WTC11 (cell line): Measurements from ENCODE around the gene TAF11L2. TPM values are rescaled to one million over a fixed set of nuclear protein-coding genes. Genes with fewer than 3 reads are reported as not detected.
"Not testable (repeated sequence)": the region's sequence is repeated elsewhere in the genome, so short reads cannot be mapped to it uniquely, and the experiment has no call there.

Experiments used
- ATAC-seq: fragments of 200-7000 bp; cut with Tn5 transposase; 2 replicates; pipeline ENCODE4 v1.10.0; 2021; ENCODE audit warnings: mild to moderate bottlenecking, moderate library complexity
- CTCF ChIA-PET: fragments of 300-600 bp; sonication (Branson Sonifier 250); formaldehyde crosslinking; loops from one replicate; lab custom pipeline; 2021; ENCODE audit warnings: antibody characterized with exemption; lab: Charles Lee
- POLR2A ChIA-PET: fragments of 350-600 bp; sonication (Branson Sonifier 250); formaldehyde crosslinking; loops from one replicate; lab custom pipeline; 2021; ENCODE audit warnings: antibody characterized with exemption; lab: Charles Lee
- DNase-seq: peaks from one replicate; pipeline ENCODE4 v3.0.0; 2021; ENCODE audit warnings: low spot score
- H3K27ac Mint-ChIP-seq: 2 replicates; pipeline ENCODE4 v1.8.0; 2021; ENCODE audit warnings: mixed read lengths
- H3K27me3 Mint-ChIP-seq: 2 replicates; pipeline ENCODE4 v1.8.0; 2021; ENCODE audit warnings: low read depth, mild to moderate bottlenecking, moderate library complexity, mixed read lengths
- H3K36me3 Mint-ChIP-seq: 2 replicates; pipeline ENCODE4 v1.8.0; 2021; ENCODE audit warnings: mixed read lengths
- H3K4me1 Mint-ChIP-seq: 2 replicates; pipeline ENCODE4 v1.8.0; 2022; ENCODE audit warnings: mixed read lengths
- H3K4me3 Mint-ChIP-seq: 2 replicates; pipeline ENCODE4 v1.8.0; 2021; ENCODE audit warnings: mild to moderate bottlenecking, moderate library complexity, mixed read lengths
- H3K9me3 Mint-ChIP-seq: 2 replicates; pipeline ENCODE4 v1.8.0; 2021; ENCODE audit warnings: mixed read lengths
- total RNA-seq: library from RNA; stranded (reverse); gene quantifications from 3 replicates; pipeline ENCODE4 v1.2.3, GENCODE V29; 2021

The TAF11L2 gene
- total RNA-seq, 1 experiment from 2014 or later, result not detected

DNA sequence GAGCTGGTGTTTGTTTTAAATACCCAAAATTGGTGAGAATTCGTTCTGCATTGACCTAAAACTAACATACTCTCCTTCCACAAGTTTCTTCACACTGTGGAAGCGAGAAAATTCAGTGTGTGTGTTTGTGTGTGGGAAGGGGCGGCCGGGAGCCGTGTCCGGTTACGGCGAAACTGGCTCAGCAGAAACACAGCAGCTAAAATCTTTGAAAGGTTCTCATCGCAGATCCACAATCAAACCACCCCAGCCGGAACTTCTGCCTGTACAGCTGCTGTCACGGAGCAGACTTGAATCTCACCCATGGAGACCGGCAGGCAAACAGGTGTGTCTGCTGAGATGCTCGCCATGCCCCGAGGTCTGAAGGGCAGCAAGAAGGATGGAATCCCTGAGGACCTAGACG, 30.3 kb downstream of the TAF11L2 start, which contains the start of gene TAF11L6:
TAF11L6 (plus strand) TSS at position 301 of the 400 bp plus-strand sequence.
- POLR2A ChIA-PET, H3K4me3 Mint-ChIP-seq: not testable (repeated sequence)

More for the DNA sequence above, 30.3 kb downstream of the TAF11L2 start, which contains the start of gene TAF11L6:
- H3K27me3 Mint-ChIP-seq, CTCF ChIA-PET, H3K9me3 Mint-ChIP-seq, H3K36me3 Mint-ChIP-seq, H3K27ac Mint-ChIP-seq, DNase-seq, H3K4me1 Mint-ChIP-seq, ATAC-seq: not testable (repeated sequence)

Other genes with a start within 250 kb of the TAF11L2 start
- gene TAF11L3, start 20.1 kb downstream of the TAF11L2 start, total RNA-seq, result not detected in 3 replicates
- not detected in 3 replicates for gene TAF11L4, start 23.6 kb downstream of the TAF11L2 start, total RNA-seq
- not detected in 3 replicates for gene TAF11L5, start 27.0 kb downstream of the TAF11L2 start, total RNA-seq
- not detected in 3 replicates for gene TAF11L6, start 30.4 kb downstream of the TAF11L2 start, total RNA-seq
- gene TAF11L7, start 87.5 kb downstream of the TAF11L2 start, total RNA-seq, result not detected in 3 replicates
- not detected in 3 replicates for gene TAF11L8, start 92.7 kb downstream of the TAF11L2 start, total RNA-seq
- not detected in 3 replicates for gene TAF11L9, start 96.2 kb downstream of the TAF11L2 start, total RNA-seq
- not detected in 3 replicates for gene TAF11L10, start 99.6 kb downstream of the TAF11L2 start, total RNA-seq
- gene TAF11L11, start 106.0 kb downstream of the TAF11L2 start, total RNA-seq, result not detected in 3 replicates
- gene TAF11L12, start 112.2 kb downstream of the TAF11L2 start, total RNA-seq, result not detected in 3 replicates
- not detected in 3 replicates for gene TAF11L13, start 133.9 kb downstream of the TAF11L2 start, total RNA-seq
- not detected in 3 replicates for gene TAF11L14, start 136.2 kb downstream of the TAF11L2 start, total RNA-seq